HG02623 (cell line): ENCODE results near the gene MED7.

Experiments used
- ATAC-seq: cut with Tn5 transposase; IDR thresholded peaks from one replicate; pipeline ENCODE4 v1.9.1; 2021; ENCODE audit warnings: moderate library complexity; ENCODE audit not compliant: unreplicated experiment

MED7 gene

DNA sequence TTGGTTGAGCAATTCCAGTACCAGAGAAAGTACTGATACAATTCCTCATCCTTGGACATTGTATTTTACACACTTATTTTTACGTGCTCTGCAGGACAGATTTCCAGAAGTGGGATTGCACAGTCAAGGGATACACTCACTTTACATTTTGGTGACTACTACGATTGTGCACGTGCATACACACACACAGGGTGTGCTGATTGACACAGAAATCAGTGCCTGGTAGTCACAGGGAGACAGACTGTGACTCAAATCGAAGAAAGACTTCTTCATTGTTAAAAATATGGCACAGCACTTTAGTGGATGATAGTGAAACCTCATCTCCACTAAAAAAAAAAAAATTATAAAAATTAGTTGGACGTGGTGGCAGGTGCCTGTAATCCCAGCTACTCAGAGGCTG is 21.9 kb upstream of the MED7 start:
- ATAC-seq, result no peak

DNA sequence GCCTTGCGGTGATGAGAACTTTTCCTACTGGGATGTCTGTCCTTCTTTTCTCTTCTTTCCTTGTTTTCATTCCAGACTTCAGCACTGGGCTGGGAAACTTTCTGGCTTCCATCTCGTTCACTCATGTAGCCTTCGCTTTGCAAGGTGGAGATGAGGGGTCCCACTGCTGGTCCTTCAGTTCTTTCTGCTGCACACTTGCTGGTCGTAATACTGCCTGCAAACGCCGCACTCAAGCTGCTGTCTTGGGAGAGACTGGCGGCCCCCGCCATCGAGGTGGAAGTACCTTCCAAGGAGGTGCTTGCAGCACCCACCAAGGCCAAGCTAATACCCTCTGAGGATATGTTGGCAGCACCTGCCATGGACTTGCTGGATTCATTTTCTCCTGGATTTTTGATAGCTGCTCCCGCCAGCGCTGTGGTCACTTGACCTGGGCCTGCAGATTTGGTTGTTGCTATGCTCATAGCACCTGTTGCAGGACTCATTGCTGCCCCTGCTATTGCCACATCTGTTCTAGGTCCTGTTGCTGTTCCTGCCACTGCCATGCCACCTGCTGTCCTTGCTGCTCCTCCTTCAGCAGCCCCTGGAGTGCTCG is 20.4 kb upstream of the MED7 start:
- no peak for ATAC-seq

DNA sequence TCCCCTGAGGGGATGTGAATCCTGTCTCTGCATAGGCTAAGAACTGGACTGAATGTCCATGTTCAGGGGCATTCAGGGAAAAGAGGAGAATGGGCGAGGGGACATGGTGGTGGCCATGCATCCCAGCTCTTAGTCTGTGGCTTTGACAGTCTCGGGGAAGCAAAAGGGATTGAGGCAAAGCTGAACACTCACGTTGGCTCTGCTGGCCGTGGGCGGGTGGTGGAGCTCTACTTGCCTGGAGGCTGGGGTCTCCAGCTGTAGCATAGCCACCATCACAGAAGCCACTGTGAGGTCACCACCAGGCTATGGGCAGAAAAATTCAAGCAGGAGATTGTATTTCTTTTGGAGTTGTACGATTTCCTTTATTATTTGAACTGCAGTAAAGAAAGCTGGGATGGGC is 19.3 kb upstream of the MED7 start:
- ATAC-seq, result no peak

DNA sequence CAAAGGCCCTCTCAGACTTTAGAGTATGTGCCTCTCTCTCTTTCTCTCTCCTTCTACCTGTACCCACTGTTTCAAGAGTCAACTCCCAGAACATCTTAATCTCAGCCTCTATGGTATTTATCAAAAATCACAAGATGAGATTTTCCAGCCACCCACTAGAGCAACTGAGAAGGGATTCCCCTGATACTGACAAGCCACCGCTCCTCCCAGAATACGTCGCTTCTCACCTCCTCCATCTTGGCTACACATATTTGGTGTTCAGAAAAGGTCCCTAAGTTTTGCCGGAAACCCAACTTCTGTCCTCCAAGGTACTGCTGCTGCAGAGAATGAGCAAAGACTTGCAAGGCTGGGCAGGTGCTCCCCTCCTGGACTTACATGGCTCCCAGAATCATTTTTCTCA is 17.3 kb upstream of the MED7 start:
- ATAC-seq, result no peak

DNA sequence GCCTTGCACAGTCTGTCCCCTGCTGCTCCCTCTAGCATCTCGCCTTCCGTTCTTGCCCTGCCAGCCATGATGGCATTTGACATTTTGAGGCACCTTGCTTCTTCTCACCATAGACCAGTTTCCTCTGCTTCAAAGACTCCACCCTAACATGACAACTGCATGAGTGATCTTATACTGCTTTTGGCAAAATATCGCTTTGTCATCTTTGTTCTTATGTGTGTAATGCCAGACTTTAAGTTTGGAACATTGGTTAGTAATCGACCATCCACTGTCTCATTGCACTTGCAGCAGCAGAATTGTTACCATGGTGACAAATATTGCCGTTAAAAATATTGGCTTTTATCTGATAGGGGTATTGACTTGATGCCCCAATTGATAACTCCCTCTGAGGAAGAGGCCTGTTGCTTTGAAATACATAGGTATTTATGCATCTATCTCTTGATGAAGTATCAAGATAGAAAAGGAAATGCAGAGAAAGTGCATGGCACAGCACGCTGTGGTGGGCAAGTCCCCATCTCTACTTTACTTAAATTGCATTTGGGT is 16.6 kb upstream of the MED7 start:
- no peak for ATAC-seq

DNA sequence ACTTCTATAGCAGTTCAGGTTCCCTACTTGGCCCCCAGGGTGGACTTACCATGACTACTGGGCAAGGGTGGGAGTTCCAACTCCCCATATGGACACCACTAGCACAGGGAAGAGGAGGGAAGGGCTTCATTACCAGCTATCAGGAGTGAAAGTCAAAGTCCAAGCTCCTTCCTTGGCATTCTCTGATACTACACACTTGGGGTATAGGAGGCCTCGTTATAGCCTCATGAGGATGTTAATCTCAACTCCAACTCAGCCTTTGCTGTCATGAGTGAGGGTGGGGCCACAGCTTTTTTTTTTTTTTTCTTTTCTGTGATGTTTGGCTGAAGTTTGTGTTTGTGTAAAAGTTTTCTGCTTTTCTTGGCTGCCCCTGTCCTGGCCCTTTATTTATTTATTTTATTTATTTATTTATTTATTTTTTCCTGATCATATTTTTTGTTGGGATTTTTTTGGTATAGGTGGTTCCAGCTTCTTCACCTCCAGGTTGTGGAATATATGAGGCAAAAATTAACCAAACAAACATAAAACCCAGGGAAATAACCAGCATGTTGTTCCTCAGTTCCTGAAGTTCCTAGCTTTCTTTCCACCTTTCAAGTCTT is 14.7 kb upstream of the MED7 start:
- ATAC-seq, result no peak

DNA sequence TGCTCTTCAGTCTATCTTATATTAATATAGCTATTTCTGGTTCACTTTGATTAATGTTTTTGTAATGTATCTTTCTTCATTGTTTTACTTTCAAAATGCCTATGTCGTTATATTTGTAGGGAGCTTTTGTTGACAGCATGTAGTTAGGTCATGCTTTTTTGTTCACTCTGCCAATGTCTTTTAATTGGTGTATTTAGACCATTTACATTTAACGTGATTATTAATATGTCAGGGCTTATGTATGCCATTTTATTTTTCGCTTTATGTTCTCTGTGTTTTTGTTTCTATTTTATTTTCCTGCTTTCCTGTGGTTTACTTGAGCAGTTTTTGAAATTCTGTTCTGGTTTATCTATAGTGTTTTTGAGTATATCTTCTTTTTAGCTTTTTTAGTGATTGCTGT is 12.6 kb upstream of the MED7 start:
- ATAC-seq, result no peak

DNA sequence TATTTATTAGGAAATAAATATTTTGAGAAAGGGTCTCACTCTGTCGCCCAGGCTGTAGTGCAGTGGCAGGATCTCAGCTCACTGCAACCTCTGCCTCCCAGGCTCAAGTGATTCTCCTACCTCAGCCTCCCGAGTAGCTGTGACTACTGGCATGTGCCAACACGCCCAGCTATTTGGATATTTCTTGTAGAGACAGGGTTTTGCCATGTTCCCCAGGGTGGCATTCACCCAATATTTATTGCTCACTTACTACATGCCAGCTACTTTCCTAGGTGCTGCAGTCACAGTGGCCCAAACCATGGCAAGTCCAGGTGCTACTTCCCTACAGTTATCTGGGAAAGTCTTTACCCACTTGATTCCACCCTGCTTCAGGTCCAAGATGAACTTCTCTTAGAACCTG is 8.3 kb upstream of the MED7 start:
- ATAC-seq, result no peak

DNA sequence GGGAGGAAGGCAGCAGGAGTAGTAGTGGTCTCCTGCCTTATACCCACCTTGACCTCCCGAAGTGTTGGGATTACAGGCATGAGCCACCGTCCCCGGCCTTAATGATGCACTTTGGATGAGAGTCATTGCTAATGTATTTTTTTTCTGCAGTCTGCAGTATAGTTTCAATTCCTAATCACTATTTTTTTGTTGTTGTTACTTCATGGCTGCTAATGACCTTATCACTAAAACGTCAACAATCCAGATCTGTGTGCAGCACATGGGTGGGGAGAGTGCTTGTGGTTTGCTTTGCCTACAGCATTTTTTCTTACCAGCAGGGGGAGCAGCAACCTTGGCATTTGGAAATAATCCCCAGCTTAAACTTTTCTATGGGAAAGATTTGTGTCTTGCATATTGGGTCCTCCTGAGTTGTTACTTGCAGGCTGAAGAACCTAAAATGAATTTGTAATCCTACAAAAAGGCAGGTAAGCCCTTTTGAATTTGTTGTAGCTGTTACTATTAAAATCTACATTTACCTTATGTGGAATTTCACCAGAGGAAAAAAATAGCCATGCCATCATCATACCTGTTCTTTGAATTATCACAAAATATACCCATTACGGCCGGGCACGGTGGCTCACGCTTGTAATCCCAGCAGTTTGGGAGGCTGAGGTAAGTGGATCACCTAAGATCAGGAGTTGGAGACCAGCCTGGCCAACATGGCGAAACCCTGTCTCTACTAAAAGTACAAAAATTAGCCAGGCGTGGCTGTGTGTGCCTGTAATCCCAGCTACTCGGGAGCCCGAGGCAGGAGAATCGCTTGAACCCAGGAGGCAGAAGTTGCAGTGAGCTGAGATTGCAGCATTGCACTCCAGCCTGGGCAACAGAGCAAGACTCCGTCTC is 6.3 kb upstream of the MED7 start:
- no peak for ATAC-seq

DNA sequence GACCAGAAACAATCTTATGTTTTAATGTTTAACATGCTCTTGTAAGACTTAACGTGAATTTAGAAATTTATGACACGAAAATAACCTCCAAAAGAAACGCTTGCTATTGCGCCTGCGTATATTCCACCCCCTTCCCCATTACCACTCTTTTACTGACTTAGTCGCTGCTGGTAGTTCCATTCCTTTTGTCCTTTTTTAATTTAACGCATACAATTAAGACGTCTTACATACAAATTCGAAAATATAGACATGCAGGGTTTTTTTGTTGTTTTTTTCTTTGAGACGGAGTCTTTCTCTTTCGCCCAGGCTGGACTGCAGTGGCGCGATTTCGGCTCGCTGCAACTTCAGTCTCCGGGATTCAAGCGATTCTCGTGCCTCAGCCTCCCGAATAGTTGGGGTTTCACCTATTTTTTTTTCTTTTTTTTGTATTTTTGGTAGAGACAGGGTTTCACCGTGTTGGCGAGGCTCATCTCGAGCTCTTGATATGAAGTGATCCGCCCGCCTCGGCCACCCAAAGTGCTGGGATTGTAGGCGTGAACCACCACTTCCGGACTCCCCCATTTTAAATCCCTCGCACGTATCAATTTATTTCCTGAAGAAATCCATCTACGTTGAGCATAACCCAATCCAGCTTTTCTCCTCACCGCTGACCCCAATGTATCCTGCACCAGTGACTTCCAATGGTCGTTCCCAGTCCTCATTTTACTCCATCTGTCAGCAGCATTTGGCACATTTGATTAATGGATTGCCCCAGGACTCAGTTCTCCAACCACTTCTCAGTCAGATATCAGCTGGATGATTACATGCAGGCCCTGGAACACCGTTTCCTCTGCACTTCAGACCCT is 684 bp upstream of the MED7 start:
- peak; percentile 33 for ATAC-seq

DNA sequence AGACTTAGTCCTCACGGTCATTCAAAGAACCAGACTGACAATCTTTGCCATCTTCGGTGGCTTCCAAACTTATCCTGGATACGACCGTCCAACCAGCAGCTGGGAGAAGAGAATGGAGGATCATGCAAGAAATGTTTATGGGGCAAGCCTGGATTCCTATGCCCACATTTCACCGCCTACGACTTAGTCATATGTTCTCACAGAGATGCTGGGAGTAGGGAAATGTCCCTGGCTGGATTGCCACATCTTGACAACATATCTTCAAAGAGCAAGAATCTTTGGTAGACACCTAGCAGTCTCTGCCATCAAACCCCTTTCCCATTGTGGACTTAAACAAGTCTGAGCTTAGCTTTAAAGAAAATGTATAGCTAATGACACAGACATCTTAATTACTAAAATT is 5.0 kb downstream of the MED7 start:
- no peak for ATAC-seq

DNA sequence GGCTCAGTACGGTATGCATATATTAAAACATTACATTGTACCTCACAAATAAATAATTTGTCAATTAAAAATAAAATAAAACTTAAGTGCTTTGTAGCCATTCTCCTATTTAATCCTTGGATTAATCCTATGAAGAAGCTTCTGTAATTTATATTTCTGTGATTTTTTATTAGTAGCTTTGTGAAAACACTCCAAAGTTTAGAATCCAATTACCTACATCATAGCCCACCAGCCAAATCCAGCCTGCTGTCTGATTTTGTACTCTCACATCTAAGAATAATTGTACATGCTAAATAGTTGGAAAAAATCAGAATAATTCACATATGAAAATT is 10.4 kb downstream of the MED7 start:
- ATAC-seq, result no peak

DNA sequence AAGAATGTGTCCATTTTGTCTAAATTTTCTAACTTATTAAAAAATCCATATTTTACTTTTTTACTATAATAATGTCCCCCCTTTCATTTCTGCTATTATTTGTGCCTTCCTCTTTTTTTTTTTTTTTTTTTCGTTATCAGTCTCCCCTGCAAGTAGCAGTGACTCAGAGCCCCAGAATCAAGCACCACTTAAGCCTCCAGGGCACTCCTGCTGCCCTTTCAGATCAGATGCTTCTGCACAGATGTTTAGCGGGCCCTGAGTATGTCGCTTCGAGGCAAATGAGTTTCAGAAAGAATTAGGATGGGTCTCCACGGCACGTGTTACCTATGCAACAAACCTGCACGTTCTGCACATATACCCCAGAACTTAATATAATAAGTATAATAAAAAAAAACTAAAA is 11.7 kb downstream of the MED7 start:
- no peak for ATAC-seq

DNA sequence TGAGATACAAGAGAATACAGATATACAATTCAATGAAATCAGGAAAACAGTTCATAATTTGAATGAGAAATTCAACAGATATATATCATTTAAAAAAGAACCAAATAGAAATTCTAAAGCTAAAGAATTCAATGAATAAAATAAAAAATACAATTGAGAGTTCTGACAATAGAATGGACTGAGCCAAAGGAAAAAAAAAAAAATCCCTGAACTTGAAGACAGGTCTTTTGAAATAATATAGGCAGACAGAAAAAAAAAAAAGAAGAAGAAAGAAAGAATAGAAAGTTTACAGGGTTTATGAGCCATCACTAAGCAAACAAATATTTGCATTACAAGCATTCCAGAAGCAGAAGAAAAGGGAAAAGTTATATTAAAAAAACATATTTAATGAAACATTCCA is 21.0 kb downstream of the MED7 start:
- ATAC-seq, result no peak

DNA sequence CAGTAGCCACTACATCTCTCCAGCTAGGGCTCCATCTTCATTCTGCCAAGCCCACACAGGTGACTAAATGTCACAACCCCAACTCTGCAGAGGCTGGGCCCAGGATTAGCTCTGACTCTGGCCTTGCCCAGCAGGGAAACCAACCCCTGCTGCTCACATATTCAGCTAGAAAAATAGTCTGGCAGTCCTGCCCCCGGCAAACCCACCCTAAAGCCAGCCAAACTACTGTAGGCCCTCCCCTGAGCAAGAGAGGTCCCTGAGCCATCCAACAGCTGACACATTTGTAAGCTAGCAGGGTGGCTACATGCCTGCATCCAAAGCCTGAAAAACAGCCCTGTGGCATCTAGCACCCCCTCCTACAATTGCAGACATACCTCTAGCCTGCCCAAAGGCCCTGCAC is 22.6 kb downstream of the MED7 start:
- ATAC-seq, result no peak

DNA sequence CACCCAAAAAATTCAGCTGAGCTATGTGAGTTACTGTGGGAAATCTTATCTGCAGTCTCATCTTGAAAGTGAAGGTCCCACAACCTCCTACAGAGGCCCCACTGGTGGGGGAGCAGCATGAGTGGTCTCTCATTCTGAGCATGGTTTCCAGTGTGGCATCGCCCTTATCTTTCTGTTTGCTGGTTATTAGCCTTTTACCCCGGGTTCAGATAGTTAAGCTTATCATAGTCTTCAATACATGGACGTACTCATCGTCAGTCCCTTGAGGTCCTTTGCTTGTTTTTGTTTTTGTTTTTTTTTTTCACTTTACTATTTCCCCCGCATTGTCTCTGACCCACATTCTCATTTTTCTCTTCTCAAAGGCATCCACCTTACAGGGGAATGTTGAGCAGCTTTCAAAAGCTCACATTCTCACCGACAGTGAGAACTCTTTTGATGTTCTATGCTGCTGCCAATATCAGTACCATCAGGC is 26.1 kb downstream of the MED7 start:
- ATAC-seq, result peak; percentile 84

DNA sequence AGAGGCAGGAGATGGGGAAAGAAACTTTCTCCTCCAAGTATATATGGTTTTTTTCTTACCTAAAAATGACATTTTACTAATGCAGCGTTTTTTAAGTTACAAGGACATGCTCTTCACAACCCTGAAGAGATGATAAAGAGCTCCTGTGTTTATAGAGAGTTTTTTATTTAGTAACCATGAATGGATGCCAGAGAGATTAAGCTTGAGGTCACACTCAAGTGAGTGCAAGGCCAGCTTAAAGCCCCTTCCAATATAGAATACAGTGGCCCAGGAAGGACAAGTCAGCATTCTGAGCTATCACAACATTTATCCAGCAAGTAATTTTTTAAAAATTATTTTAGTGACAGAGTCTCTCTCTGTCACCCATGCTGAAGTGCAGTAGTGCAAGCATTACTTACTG is 27.2 kb downstream of the MED7 start:
- ATAC-seq, result no peak

DNA sequence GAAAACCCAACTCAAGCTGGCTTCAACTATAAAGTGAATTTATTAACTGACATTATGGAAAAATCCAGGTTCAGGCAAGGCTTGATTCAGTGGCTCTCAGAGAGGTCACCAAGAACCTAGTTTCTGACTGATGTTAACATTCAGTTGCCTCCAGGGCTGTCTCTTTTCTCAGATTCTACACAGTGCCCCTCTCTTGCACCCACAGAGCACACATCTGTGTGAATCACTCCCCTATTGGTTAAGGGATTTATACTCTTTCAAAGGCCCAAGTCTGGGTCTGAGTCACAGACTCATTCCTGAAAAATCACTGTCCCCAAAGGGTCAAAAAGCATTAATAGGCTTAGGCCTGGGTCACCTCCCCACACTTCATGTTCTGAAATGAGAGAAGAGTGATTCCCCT is 27.7 kb downstream of the MED7 start:
- ATAC-seq, result no peak

DNA sequence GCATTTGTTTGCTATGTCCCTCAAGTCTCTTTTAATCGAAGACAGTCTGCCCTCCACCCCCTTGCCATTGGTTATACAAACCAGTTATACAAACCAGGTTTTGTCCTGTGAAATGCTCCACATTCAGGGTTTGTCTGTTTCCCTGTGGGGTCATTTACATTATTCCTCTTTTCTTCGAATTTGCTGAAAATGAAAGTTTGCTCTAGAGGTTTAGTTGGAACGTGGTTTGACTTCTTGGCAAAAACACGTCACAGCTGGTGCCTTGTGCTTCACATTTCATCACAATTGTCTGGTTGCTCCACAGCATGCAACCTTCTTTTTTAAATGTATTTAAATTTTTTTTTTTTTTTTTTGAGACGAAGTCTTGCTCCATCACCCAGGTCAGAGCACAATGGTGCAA is 29.7 kb downstream of the MED7 start:
- ATAC-seq, result no peak

DNA sequence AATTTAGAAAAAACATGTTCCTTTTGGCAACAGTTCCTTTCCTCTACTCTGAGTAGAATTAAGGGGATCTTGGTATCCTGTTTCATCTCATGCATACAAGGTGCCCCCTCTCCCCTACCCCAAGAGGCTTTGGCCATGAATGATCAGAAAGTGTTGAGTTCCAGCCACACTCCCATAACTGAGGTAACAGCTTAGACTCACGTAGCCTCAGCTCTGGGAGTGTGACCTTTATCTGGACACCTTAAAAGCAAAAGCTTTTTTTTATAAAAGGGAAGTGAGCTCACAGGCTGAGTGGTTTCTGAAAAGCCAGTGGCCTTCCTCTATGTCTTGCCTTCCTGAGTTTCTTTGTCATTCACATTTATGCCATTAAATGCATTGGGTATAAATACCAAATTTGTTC is 32.9 kb downstream of the MED7 start:
- ATAC-seq, result peak; percentile 64

DNA sequence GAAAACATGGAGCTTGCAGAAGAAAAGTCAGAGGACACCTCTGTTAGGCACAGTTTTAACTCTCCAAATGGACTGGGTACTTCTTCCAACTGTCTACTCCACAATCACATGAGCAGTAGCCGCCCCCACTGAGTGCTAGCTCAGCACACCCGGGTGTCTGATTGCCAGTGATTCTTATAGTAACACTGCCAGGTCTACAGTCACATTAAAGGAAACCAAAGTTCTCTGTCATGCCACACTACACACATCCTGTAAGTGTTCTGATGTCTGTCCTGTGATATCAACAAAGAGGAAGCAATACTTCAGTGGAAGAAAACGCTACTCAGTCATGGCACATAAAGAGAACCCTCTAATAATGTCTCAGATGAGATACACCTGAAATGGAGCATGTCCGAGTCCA is 33.7 kb downstream of the MED7 start, which contains the start of gene HAVCR2:
Gene HAVCR2 (minus strand): TSS at position 69 of the 400 bp plus-strand sequence. CDS start 61 bp downstream, at position 8.
- peak; percentile 88 for ATAC-seq
